Bronchial epithelial cell (primary cell): ENCODE measurements around the gene PPFIA1. TPM values are rescaled to one million over a fixed set of nuclear protein-coding genes. Genes with fewer than 3 reads are reported as not detected.

ENCODE experiments used
- DNase-seq: peaks from one replicate; pipeline ENCODE4 v3.0.0-alpha.2; 2010; ENCODE audit warnings: low read depth
- FAIRE-seq: peaks from 2 replicates; lab custom pipeline; 2011; peaks lifted over from hg19 to GRCh38; lab: Jason Lieb, UNC
- H3K27me3 ChIP-seq: 2 replicates; pipeline ENCODE4 v1.5.1; 2011; ENCODE audit warnings: low read length; ENCODE audit not compliant: control insufficient read depth, insufficient read depth
- H3K36me3 ChIP-seq: 2 replicates; pipeline ENCODE4 v1.5.1; 2011; ENCODE audit warnings: low read length; ENCODE audit not compliant: control insufficient read depth, insufficient read depth
- H3K4me3 ChIP-seq: 2 replicates; pipeline ENCODE4 v1.5.1; 2011; ENCODE audit warnings: mild to moderate bottlenecking, low read depth, low read length, control low read depth
- total RNA-seq: library from RNA; depleted of rRNA; stranded (reverse); fragments of >200 nt; gene quantifications from 2 replicates; pipeline ENCODE4 v1.2.1, GENCODE V29; 2014
- TF ChIP-seq, protein P1 (sequence below): IDR thresholded peaks from 2 replicates; pipeline ENCODE4 v1.5.1; 2011; ENCODE audit warnings: mild to moderate bottlenecking, moderate library complexity, low read length, control low read depth, inconsistent platforms; ENCODE audit not compliant: insufficient read depth, severe bottlenecking

The PPFIA1 gene
- total RNA-seq, 1 donor from 2014 or later: 35.0 TPM

DNA sequence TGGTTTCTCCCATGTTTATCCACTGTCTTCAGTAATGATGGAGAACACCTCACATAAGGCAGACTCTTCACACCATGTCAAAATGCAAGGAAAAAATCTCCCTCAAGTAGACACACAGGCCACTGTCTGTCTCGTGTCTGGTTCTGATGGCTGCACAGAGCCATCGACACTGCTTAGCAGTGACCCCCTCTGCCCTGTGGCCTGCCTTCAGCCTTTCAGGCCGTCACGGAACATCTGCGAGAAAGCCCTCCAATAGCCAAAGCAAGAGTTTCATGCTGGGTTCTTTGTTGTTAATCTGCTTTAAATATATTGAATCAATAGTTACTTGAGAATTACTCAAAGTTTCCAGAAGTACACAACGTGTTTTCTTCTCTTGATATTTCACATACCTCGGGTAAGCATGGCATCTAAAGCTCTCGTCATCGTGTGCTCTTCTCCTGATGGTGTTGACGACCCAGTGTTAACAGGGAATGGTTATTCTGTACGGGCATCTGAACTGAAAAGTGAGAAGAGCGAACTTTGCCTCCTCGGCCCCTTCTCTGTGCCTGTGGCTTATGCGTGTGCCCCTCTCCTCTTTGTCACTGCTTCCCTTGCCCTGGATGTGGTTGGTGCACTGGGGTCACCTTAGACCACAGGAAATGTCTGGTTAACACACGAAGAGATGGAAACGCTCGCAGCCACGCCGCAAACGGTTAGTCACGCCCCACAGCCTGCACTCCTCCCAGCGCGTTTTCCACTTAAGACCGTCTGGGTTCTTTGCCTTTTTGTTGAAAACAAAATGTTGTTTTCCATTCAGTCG lies 94.5 kb downstream of the PPFIA1 start:
- Histone ChIP-seq H3K27me3 (no peaks in the 10 kb centered on the region), H3K4me3 (no peak overlapping the region), H3K36me3 (peaks cover 11% of the 10 kb centered on the region)
- TF ChIP-seq, protein P1, sequence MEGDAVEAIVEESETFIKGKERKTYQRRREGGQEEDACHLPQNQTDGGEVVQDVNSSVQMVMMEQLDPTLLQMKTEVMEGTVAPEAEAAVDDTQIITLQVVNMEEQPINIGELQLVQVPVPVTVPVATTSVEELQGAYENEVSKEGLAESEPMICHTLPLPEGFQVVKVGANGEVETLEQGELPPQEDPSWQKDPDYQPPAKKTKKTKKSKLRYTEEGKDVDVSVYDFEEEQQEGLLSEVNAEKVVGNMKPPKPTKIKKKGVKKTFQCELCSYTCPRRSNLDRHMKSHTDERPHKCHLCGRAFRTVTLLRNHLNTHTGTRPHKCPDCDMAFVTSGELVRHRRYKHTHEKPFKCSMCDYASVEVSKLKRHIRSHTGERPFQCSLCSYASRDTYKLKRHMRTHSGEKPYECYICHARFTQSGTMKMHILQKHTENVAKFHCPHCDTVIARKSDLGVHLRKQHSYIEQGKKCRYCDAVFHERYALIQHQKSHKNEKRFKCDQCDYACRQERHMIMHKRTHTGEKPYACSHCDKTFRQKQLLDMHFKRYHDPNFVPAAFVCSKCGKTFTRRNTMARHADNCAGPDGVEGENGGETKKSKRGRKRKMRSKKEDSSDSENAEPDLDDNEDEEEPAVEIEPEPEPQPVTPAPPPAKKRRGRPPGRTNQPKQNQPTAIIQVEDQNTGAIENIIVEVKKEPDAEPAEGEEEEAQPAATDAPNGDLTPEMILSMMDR: no peak
- FAIRE-seq (no peak), DNase-seq (no peak)

DNA sequence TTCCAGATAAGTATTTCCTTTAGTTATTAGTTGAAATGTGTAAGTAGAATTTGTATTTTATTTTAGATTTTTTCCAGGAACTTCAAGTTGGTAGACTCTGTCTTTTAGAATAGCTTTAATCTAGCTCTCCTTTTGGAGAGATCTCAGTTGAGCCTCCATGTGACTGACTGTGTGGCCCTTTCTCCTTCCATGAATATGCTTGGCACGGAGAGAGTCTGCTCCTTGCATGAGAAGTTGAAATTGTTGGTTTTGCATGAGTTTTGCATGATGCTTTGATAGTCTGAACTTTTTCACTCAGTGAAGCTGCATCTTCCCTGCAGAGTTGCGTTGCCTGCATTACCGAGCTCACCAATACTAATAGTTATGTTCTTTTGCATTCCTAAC lies 95.0 kb downstream of the PPFIA1 start:
- peaks cover 10% of the 10 kb centered on the region for H3K36me3 ChIP-seq
- no peak overlapping the region for H3K4me3 ChIP-seq
- no peak for FAIRE-seq
- no peak for DNase-seq
- no peaks in the 10 kb centered on the region for H3K27me3 ChIP-seq
- TF ChIP-seq, protein P1: no peak

DNA sequence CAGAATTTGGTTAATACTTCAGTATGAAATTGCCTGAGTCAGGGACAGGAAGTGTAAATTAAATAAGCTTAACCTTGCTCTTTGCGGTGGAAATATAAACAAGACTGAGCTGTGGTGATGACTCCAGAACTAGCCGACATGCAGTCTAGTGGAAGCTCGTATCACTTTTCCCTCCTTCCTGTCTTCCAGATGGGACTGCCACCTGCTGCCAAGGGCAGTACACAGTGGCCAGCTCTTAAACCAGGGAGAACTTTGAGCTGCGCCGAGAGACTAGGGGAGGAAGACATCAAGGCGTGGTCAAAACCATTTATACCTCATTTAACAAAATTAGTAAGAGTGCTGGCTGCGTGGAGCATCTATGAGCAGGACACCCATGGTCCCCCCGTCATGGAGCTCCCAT lies 96.6 kb downstream of the PPFIA1 start:
- FAIRE-seq (no peak), DNase-seq (no peak)
- Histone ChIP-seq H3K27me3 (no peaks in the 10 kb centered on the region), H3K36me3 (peaks cover 9% of the 10 kb centered on the region), H3K4me3 (no peak overlapping the region)
- TF ChIP-seq, protein P1: no peak

DNA sequence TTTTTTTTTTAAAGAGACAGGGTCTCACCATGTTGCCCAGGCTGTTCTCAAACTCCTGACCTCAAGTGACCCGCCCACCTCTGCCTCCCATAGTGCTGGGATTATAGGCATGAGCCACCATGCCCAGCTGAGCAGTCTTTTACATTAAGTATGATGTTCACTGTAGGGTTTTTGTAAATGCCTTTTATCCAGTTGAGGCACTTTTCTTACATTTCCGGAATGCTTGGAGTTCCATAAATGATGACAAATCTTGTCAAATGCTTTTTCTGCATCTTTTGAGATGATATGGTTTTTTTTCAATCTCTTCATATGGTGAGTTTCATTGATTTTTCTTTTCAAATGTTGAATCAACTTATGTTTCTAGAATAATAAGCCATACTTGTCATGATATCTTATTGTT lies 98.5 kb downstream of the PPFIA1 start:
- no peak for DNase-seq
- TF ChIP-seq, protein P1: no peak
- Histone ChIP-seq H3K36me3 (peaks cover 9% of the 10 kb centered on the region), H3K27me3 (no peaks in the 10 kb centered on the region), H3K4me3 (no peak overlapping the region)
- FAIRE-seq: no peak

DNA sequence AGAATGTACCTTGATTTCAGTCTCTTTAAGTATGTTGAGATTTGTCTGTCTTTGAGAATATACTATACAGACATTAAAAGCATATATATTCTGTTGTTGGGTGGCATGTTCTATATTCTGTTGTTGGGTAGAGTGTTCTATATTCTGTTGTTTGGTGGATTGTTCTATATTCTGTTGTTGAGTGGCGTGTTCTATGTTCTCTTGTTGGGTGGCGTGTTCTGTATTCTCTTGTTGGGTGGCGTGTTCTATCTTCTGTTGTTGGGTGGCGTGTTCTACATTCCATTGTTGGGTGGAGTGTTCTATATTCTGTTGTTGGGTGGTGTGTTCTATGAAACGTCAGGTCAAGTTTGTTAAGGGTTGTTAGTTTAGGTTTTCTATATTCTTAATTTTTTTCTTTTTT lies 100.8 kb downstream of the PPFIA1 start:
- peaks cover 7% of the 10 kb centered on the region for H3K36me3 ChIP-seq
- DNase-seq: peak; percentile 3
- FAIRE-seq: peak; percentile 99
- no peaks in the 10 kb centered on the region for H3K27me3 ChIP-seq
- H3K4me3 ChIP-seq: no peak overlapping the region
- TF ChIP-seq, protein P1: no peak
